HepG2 (cell line): ENCODE data around the gene PCDHGA12.

Experiments
- HINFP ChIP-seq: sonication (generic); formaldehyde crosslinking; IDR thresholded peaks from 2 replicates; pipeline ENCODE4 v1.4.0; 2020; ENCODE audit warnings: low read depth, mild to moderate bottlenecking, missing genetic modification reagents
- HNF4G ChIP-seq, 2 experiments: sonication (generic) in 1 of 2; formaldehyde crosslinking in 1 of 2; IDR thresholded peaks; 2 replicates each; pipeline versions ENCODE4 v1.4.0 to v1.6.1; 2011 to 2020; ENCODE audit warnings: borderline replicate concordance in 2 of 2, low read depth in 2 of 2, mild to moderate bottlenecking in 2 of 2, low read length in 1 of 2, missing genetic modification reagents in 1 of 2, moderate library complexity in 1 of 2
- MAF1 ChIP-seq: sonication (generic); formaldehyde crosslinking; IDR thresholded peaks from 2 replicates; pipeline ENCODE4 v1.5.0; 2020; ENCODE audit warnings: missing genetic modification reagents, borderline replicate concordance

DNA sequence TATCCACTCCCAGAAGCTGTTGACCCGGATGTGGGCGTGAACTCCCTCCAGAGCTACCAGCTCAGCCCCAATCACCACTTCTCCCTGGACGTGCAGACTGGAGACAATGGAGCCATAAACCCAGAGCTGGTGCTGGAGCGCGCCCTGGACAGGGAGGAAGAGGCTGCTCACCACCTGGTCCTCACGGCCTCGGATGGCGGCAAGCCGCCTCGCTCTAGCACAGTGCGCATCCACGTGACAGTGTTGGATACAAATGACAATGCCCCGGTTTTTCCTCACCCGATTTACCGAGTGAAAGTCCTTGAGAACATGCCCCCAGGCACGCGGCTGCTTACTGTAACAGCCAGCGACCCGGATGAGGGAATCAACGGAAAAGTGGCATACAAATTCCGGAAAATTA is 37.0 kb upstream of the PCDHGA12 start:
- TF ChIP-seq HINFP: no peak
- no peak for TF ChIP-seq HNF4G (IDR thresholded peaks at IDR 0.05; ENCODE audit: borderline replicate concordance, low read depth, low read length)
- TF ChIP-seq HNF4G (CRISPR knock-in tag; IDR thresholded peaks at IDR 0.05; ENCODE audit: borderline replicate concordance, low read depth): no peak
- TF ChIP-seq MAF1 (CRISPR knock-in tag): no peak
